ENCODE results near the gene ZFYVE28.

GRCh38 chr4:2301225-2301642, 117.2 kb downstream of the ZFYVE28 start:
- TF ChIP-seq CEBPB (IDR thresholded peaks at IDR 0.05) (no peak), EP300 (IDR thresholded peaks at IDR 0.05; ENCODE audit: borderline replicate concordance) (no peak), RAD21 (IDR thresholded peaks at IDR 0.05; ENCODE audit: low read depth) (no peak), YY1 (IDR thresholded peaks at IDR 0.05; ENCODE audit: low read depth) (no peak), TEAD4 (IDR thresholded peaks at IDR 0.05) (no peak), FOXM1 (IDR thresholded peaks at IDR 0.05; ENCODE audit: borderline replicate concordance, low read depth) (no peak), TAF1 (IDR thresholded peaks at IDR 0.05; ENCODE audit: low read depth) (no peak), CREB1 (IDR thresholded peaks at IDR 0.05; ENCODE audit: low read depth) (no peak), REST (IDR thresholded peaks at IDR 0.05; ENCODE audit: low read depth) (no peak), NFIC (IDR thresholded peaks at IDR 0.05) (no peak), TCF12 (IDR thresholded peaks at IDR 0.05; ENCODE audit: low read depth) (no peak), ZBTB7A (IDR thresholded peaks at IDR 0.05; ENCODE audit: low read depth) (no peak)
